Stomach smooth muscle (tissue), 2 donors: Measurements from ENCODE around the gene SAXO2.
"Not testable (repeated sequence)": the region's sequence is repeated elsewhere in the genome, so short reads cannot be mapped to it uniquely, and the experiment has no call there.

Source experiments
- H3K27ac ChIP-seq: one replicate; pipeline ENCODE4 v1.7.0; 2013; ENCODE audit warnings: mild to moderate bottlenecking, low read length, inconsistent platforms
- H3K27me3 ChIP-seq, 2 donors: one replicate each; pipeline ENCODE4 v1.7.0; 2013; ENCODE audit warnings: low read length in 2 of 2; ENCODE audit not compliant: insufficient read depth in 2 of 2, control insufficient read depth in 1 of 2
- H3K36me3 ChIP-seq, 2 donors: one replicate each; pipeline ENCODE4 v1.7.0; 2013; ENCODE audit warnings: low read length in 2 of 2; ENCODE audit not compliant: control insufficient read depth in 2 of 2, insufficient read depth in 2 of 2
- H3K4me1 ChIP-seq: one replicate; pipeline ENCODE4 v1.7.0; 2013; ENCODE audit warnings: low read length; ENCODE audit not compliant: control insufficient read depth, insufficient read depth
- H3K4me3 ChIP-seq, 2 donors: one replicate each; pipeline ENCODE4 v1.7.0; 2013; ENCODE audit warnings: low read length in 2 of 2
- H3K9ac ChIP-seq, 2 donors: one replicate each; pipeline ENCODE4 v1.7.0; 2013; ENCODE audit warnings: low read length in 2 of 2, mild to moderate bottlenecking in 1 of 2
- H3K9me3 ChIP-seq, 2 donors: one replicate each; pipeline ENCODE4 v1.7.0; 2013; ENCODE audit warnings: low read length in 2 of 2; ENCODE audit not compliant: control insufficient read depth in 2 of 2
- donor health status: healthy.
- donor health status: Pancreatic carcinoma.

Gene SAXO2

DNA sequence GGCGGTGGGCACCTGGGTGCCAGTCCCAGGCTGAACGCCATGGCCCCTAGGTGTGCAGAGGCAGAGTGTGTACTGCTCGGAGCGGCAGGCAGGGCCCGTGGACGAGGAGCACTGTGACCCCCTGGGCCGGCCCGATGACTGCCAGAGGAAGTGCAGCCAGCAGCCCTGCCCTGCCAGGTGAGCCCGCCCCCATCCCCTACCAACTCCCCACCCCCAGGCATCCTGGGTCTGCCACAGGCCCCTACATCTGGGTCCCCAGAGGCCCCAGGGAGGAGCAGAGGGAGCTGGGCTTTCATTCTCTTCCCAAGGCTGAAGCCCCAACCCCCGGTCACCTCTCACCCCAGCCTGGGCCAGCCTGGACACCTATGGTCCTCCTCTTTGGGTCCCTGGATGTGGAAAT, 63.0 kb downstream of the SAXO2 start:
- H3K9ac ChIP-seq: not testable (repeated sequence)

GRCh38 chr15:82326896-82327295, 64.3 kb downstream of the SAXO2 start:
- H3K27ac ChIP-seq, H3K4me1 ChIP-seq, H3K36me3 ChIP-seq, H3K9ac ChIP-seq, H3K4me3 ChIP-seq, H3K9me3 ChIP-seq, H3K27me3 ChIP-seq: not testable (repeated sequence)

More for the DNA sequence above, 63.0 kb downstream of the SAXO2 start:
- not testable (repeated sequence) for H3K4me3 ChIP-seq, H3K36me3 ChIP-seq, H3K27me3 ChIP-seq, H3K27ac ChIP-seq, H3K9me3 ChIP-seq, H3K4me1 ChIP-seq

DNA sequence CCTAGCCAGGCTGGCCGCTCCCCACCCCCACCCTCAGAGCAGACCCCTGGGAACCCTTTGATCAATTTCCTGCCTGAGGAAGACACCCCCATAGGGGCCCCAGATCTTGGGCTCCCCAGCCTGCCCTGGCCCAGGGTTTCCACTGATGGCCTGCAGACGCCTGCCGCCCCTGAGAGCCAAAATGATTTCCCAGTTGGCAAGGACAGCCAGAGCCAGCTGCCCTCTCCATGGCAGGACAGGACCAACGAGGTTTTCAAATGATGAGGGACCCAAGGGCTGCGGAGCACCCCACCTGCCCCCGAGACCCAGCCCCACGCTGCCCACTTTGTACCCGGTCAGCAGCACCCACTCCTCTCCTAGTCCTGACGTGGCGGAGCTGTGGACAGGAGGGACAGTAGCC, 64.8 kb downstream of the SAXO2 start:
- not testable (repeated sequence) for H3K9me3 ChIP-seq, H3K4me1 ChIP-seq, H3K27me3 ChIP-seq, H3K27ac ChIP-seq, H3K36me3 ChIP-seq, H3K9ac ChIP-seq, H3K4me3 ChIP-seq

GRCh38 chr15:82329039-82329438, 66.4 kb downstream of the SAXO2 start:
- H3K9me3 ChIP-seq, H3K36me3 ChIP-seq, H3K4me1 ChIP-seq, H3K27ac ChIP-seq, H3K9ac ChIP-seq, H3K4me3 ChIP-seq, H3K27me3 ChIP-seq: not testable (repeated sequence)

- not testable (repeated sequence) for H3K9me3 ChIP-seq, H3K9ac ChIP-seq, H3K27ac ChIP-seq, H3K4me1 ChIP-seq, H3K27me3 ChIP-seq, H3K4me3 ChIP-seq, H3K36me3 ChIP-seq
Measured at GRCh38 chr15:82330921-82331320, 68.3 kb downstream of the SAXO2 start.

- not testable (repeated sequence) for H3K36me3 ChIP-seq, H3K4me3 ChIP-seq, H3K9me3 ChIP-seq, H3K9ac ChIP-seq, H3K27me3 ChIP-seq, H3K27ac ChIP-seq, H3K4me1 ChIP-seq
Measured at GRCh38 chr15:82331576-82332304, 69.1 kb downstream of the SAXO2 start.

- H3K27me3 ChIP-seq, H3K36me3 ChIP-seq, H3K9ac ChIP-seq, H3K4me3 ChIP-seq, H3K27ac ChIP-seq, H3K4me1 ChIP-seq, H3K9me3 ChIP-seq: not testable (repeated sequence)
Measured at GRCh38 chr15:82332711-82333602, 70.3 kb downstream of the SAXO2 start.

GRCh38 chr15:82333603-82334553, 71.3 kb downstream of the SAXO2 start:
- not testable (repeated sequence) for H3K27ac ChIP-seq, H3K4me3 ChIP-seq

More at GRCh38 chr15:82333603-82334553, 71.3 kb downstream of the SAXO2 start:
- not testable (repeated sequence) for H3K27me3 ChIP-seq, H3K36me3 ChIP-seq, H3K9ac ChIP-seq, H3K4me1 ChIP-seq, H3K9me3 ChIP-seq
